Neural progenitor cell (in vitro differentiated cells): ENCODE data around the gene SPRR2A. TPM values are rescaled to one million over a fixed set of nuclear protein-coding genes. Genes with fewer than 3 reads are reported as not detected.

Source experiments
- DNase-seq: peaks from one replicate; pipeline ENCODE4 v3.0.0-alpha.2; 2016; ENCODE audit warnings: low spot score
- H2AFZ ChIP-seq: fragments of 200-600 bp; sonication (generic); replicated peaks from 2 replicates; pipeline ENCODE4 v1.6.1; 2016; ENCODE audit warnings: antibody characterized with exemption
- H3F3A ChIP-seq: fragments of 200-600 bp; sonication (generic); 2 replicates; pipeline ENCODE4 v1.6.1; 2016; ENCODE audit warnings: antibody characterized with exemption, low read depth
- H3K27ac ChIP-seq: fragments of 200-600 bp; sonication (generic); 2 replicates; pipeline ENCODE4 v1.5.1; 2016; ENCODE audit warnings: mild to moderate bottlenecking
- H3K27me3 ChIP-seq: fragments of 200-600 bp; sonication (generic); 2 replicates; pipeline ENCODE4 v1.6.1; 2016; ENCODE audit warnings: mild to moderate bottlenecking, moderate library complexity
- H3K36me3 ChIP-seq: fragments of 200-600 bp; sonication (generic); 2 replicates; pipeline ENCODE4 v1.5.1; 2016
- H3K4me1 ChIP-seq: fragments of 200-600 bp; sonication (generic); 2 replicates; pipeline ENCODE4 v1.6.1; 2016; ENCODE audit warnings: mixed run types
- H3K4me2 ChIP-seq: fragments of 200-600 bp; sonication (generic); 2 replicates; pipeline ENCODE4 v1.6.1; 2016
- H3K4me3 ChIP-seq: fragments of 200-600 bp; sonication (generic); 2 replicates; pipeline ENCODE4 v1.5.1; 2016
- H3K79me2 ChIP-seq: fragments of 200-600 bp; sonication (generic); 2 replicates; pipeline ENCODE4 v1.6.1; 2016; ENCODE audit warnings: low read depth
- H3K9ac ChIP-seq: fragments of 200-600 bp; sonication (generic); 2 replicates; pipeline ENCODE4 v1.6.1; 2016
- H3K9me3 ChIP-seq: fragments of 200-600 bp; sonication (generic); 2 replicates; pipeline ENCODE4 v1.5.1; 2016; ENCODE audit warnings: low read depth
- H4K20me1 ChIP-seq: fragments of 200-600 bp; sonication (generic); 2 replicates; pipeline ENCODE4 v1.6.1; 2016; ENCODE audit warnings: low read depth
- H3K27ac Mint-ChIP-seq: 3 replicates; pipeline ENCODE4 v1.8.0; 2021; ENCODE audit warnings: mixed read lengths
- H3K27me3 Mint-ChIP-seq: 2 replicates; pipeline ENCODE4 v1.8.0; 2022; ENCODE audit warnings: low read depth, mild to moderate bottlenecking, inconsistent platforms, moderate library complexity, mixed read lengths; ENCODE audit not compliant: insufficient read depth
- H3K36me3 Mint-ChIP-seq: 3 replicates; pipeline ENCODE4 v1.8.0; 2021; ENCODE audit warnings: mixed read lengths
- H3K4me1 Mint-ChIP-seq: 3 replicates; pipeline ENCODE4 v1.8.0; 2021; ENCODE audit warnings: mixed read lengths
- H3K4me3 Mint-ChIP-seq: 3 replicates; pipeline ENCODE4 v1.8.0; 2021; ENCODE audit warnings: mild to moderate bottlenecking, moderate library complexity, mixed read lengths
- H3K9me3 Mint-ChIP-seq: 3 replicates; pipeline ENCODE4 v1.8.0; 2020; ENCODE audit warnings: mixed read lengths
- CTCF ChIP-seq: fragments of 200-600 bp; sonication (generic); IDR thresholded peaks from 2 replicates; pipeline ENCODE4 v1.5.1; 2017; ENCODE audit warnings: antibody characterized with exemption, mild to moderate bottlenecking
- EZH2 ChIP-seq: fragments of 200-600 bp; sonication (generic); IDR thresholded peaks from 2 replicates; pipeline ENCODE4 v1.6.1; 2017; ENCODE audit warnings: antibody characterized with exemption, mild to moderate bottlenecking, moderate library complexity
- EZH2phosphoT487 ChIP-seq: fragments of 200-600 bp; sonication (generic); IDR thresholded peaks from 2 replicates; pipeline ENCODE4 v1.6.1; 2017; ENCODE audit warnings: antibody characterized with exemption
- total RNA-seq: library from RNA; depleted of rRNA; stranded (reverse); fragments of >200 nt; gene quantifications from 2 replicates; pipeline ENCODE4 v1.2.3, GENCODE V29; 2015; ENCODE audit warnings: low replicate concordance

The SPRR2A gene
- total RNA-seq, 1 donor from 2014 or later = not detected

GRCh38 chr1:153049211-153049610 lies 8.1 kb downstream of the SPRR2A start:
- H3K27ac ChIP-seq = no peak overlapping the region
- no peak for TF ChIP-seq EZH2phosphoT487
- TF ChIP-seq EZH2 = no peak
- no peak for TF ChIP-seq CTCF
- no peaks in the 10 kb centered on the region for H3K79me2 ChIP-seq
- H3K4me3 ChIP-seq = no peak overlapping the region
- Mint-ChIP-seq H3K36me3 (no peaks in the 10 kb centered on the region), H3K9me3 (no peaks in the 10 kb centered on the region), H3K4me1 (no peaks in the 10 kb centered on the region), H3K4me3 (no peak overlapping the region), H3K27me3 (no peaks in the 10 kb centered on the region), H3K27ac (no peak overlapping the region)
- H2AFZ ChIP-seq = no peak overlapping the region
- H4K20me1 ChIP-seq = no peaks in the 10 kb centered on the region
- no peaks in the 10 kb centered on the region for H3K36me3 ChIP-seq
- no peaks in the 10 kb centered on the region for H3K27me3 ChIP-seq
- no peaks in the 10 kb centered on the region for H3F3A ChIP-seq
- H3K4me2 ChIP-seq = no peak overlapping the region
- H3K9ac ChIP-seq = no peak overlapping the region
- H3K4me1 ChIP-seq = no peaks in the 10 kb centered on the region
- H3K9me3 ChIP-seq = peaks cover 17% of the 10 kb centered on the region
- DNase-seq = no peak

GRCh38 chr1:153040950-153041631 lies 16.2 kb downstream of the SPRR2A start, which contains the start of gene SPRR2D:
Gene SPRR2D, minus strand, starts transcription at chr1:153041120. Its CDS starts 774 bp downstream, at chr1:153040346.
- Mint-ChIP-seq H3K4me1 (no peaks in the 10 kb centered on the region), H3K27me3 (peaks cover 4% of the 10 kb centered on the region), H3K36me3 (no peaks in the 10 kb centered on the region), H3K4me3 (no peak within 1 kb of the TSS), H3K9me3 (no peaks in the 10 kb centered on the region), H3K27ac (no peak within 1 kb of the TSS)
- Histone ChIP-seq H3K9me3 (peaks cover 5% of the 10 kb centered on the region), H3K36me3 (no peaks in the 10 kb centered on the region), H3K27ac (no peak within 1 kb of the TSS), H3K27me3 (no peaks in the 10 kb centered on the region), H3K4me2 (no peak within 1 kb of the TSS), H4K20me1 (no peaks in the 10 kb centered on the region), H3F3A (no peaks in the 10 kb centered on the region), H3K4me1 (no peaks in the 10 kb centered on the region), H3K4me3 (no peak within 1 kb of the TSS), H3K79me2 (no peaks in the 10 kb centered on the region), H2AFZ (no peak within 1 kb of the TSS), H3K9ac (no peak within 1 kb of the TSS)
- TF ChIP-seq EZH2phosphoT487 (no peak), EZH2 (no peak), CTCF (no peak)
- no peak for DNase-seq

GRCh38 chr1:153035211-153035610 lies 22.1 kb downstream of the SPRR2A start:
- Histone ChIP-seq H3K27ac (no peak overlapping the region), H4K20me1 (no peaks in the 10 kb centered on the region), H3K4me3 (no peak overlapping the region), H3K4me1 (no peaks in the 10 kb centered on the region), H3K9me3 (peaks cover 5% of the 10 kb centered on the region), H3K9ac (no peak overlapping the region), H3K36me3 (no peaks in the 10 kb centered on the region), H3K79me2 (no peaks in the 10 kb centered on the region), H3K27me3 (no peaks in the 10 kb centered on the region), H2AFZ (no peak overlapping the region), H3K4me2 (no peak overlapping the region), H3F3A (no peaks in the 10 kb centered on the region)
- Mint-ChIP-seq H3K4me1 (no peaks in the 10 kb centered on the region), H3K9me3 (no peaks in the 10 kb centered on the region), H3K4me3 (no peak overlapping the region), H3K27me3 (no peaks in the 10 kb centered on the region), H3K36me3 (no peaks in the 10 kb centered on the region), H3K27ac (no peak overlapping the region)
- no peak for TF ChIP-seq EZH2phosphoT487
- TF ChIP-seq EZH2 = no peak
- no peak for TF ChIP-seq CTCF
- DNase-seq = no peak
